Mucosa of gallbladder (tissue), 1 donor: ENCODE data around the gene C12orf56. TPM values are rescaled to one million over a fixed set of nuclear protein-coding genes. Genes with fewer than 3 reads are reported as not detected.
"Not testable (repeated sequence)": the region's sequence is repeated elsewhere in the genome, so short reads cannot be mapped to it uniquely, and the experiment has no call there.

ENCODE experiments used
- DNase-seq: peaks from one replicate; pipeline ENCODE4 v3.0.0-alpha.2; 2020; ENCODE audit warnings: low spot score
- total RNA-seq: library from RNA; stranded (reverse); gene quantifications from one replicate; pipeline ENCODE4 v1.2.1, GENCODE V29; 2021
- donor health status: DM: no; HTN: no; CAD: no.

C12orf56 gene
- total RNA-seq, 1 donor from 2014 or later, result 0.52 TPM

- no peak for DNase-seq
These were observed 3.3 kb downstream of the C12orf56 start for GRCh38 chr12:64387197-64387816.

GRCh38 chr12:64385468-64385867 lies 5.1 kb downstream of the C12orf56 start:
- DNase-seq, result peak; percentile 76

DNA sequence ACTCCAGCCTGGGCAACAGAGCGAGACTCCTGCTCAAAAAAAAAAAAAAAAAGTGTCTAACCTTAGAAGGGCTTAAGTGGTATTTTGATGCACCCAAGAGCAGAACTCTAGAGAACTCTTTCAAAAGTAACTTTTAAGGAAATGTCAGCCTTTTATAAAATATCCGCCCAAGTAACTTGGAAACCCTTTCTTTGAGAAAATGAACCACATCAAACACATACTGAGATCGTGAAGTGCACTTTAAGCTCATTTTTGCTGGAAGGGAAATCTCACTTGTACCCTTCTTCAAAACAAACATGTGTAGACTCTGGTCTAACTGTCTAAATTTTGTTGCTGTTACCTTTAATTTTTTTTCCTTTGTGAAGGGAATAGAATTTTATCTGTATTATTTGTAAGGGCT lies 5.5 kb downstream of the C12orf56 start:
- no peak for DNase-seq

- DNase-seq, result no peak
These were observed 6.9 kb downstream of the C12orf56 start for GRCh38 chr12:64383675-64384074.

GRCh38 chr12:64362721-64363305 lies 27.7 kb downstream of the C12orf56 start:
- no peak for DNase-seq

- not testable (repeated sequence) for DNase-seq
These were observed 29.4 kb downstream of the C12orf56 start for GRCh38 chr12:64361173-64361572.

DNA sequence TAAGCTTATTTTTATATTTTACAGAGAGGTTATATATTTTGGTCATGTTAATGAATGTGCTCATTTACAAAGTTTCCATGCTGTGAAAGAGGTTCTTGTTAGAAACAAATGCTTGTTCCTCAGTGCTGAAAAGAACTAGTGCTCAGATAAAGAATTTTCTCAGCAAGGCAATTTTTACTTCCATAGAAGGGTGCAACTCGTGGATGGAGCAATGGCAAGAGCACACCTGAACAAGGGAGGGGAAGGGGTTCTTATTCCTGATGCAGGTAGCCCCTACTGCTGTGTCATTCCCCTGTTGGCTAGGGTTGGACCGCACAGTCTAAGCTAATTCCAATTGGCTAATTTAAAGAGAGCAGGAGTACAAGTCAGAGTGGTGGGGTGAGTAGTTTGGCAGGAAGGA lies 34.3 kb downstream of the C12orf56 start:
- not testable (repeated sequence) for DNase-seq

DNA sequence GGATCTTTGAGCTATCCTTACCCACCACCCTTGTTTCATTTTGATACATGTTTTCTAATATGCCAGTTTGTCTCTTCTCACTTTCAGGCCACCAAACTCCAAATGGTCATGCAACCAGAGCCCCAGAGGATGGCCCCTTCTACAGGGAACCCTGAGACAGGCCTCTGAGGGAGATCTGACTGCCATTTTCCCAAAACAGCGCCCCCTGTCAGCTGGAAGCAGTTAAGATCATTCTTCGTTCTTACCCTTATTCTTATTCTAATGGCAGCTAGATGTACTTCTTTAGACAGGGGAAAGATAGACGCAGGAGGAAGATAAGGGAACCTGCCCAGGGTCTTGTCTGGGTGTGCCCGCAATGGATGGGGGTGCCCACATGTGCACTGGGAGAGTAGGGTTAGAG lies 38.4 kb downstream of the C12orf56 start:
- DNase-seq, result no peak

DNA sequence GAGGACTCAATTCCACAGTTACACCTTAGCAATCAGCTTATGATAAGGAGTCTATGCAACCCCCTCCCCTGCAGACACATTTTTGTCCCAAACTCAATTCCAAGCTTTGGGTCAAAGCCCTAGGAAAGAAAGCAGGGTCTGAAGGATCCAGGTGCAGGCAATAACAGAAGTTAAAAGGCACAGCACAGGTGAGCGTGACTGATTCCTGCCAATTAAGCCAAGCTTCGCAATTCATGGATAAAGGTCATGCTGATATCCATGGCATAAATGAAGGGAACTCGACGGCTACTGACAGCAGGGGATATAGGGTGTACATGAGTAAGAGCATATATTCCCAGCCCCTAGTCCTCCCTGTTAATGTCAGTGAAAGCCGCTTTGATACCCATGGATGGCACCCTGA lies 39.3 kb downstream of the C12orf56 start:
- DNase-seq, result no peak

DNA sequence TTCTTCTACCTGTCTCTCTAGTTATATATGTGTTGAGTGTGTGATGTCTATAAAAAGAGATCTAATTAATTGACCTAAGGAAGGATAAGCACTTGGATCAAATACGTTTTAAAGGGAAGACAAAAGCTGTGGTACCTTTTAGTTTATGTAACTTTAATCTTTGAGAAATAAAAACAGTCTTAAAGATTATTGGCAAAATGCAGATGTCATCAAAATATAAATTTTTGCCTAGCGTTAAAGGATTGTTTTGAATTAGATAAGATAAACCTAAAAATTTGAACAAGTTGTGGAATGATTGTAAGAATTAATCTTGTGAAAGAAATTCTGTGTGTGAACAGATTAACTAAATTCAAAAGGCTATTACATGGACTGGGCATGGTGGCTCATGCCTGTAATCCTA lies 42.9 kb downstream of the C12orf56 start:
- no peak for DNase-seq

DNA sequence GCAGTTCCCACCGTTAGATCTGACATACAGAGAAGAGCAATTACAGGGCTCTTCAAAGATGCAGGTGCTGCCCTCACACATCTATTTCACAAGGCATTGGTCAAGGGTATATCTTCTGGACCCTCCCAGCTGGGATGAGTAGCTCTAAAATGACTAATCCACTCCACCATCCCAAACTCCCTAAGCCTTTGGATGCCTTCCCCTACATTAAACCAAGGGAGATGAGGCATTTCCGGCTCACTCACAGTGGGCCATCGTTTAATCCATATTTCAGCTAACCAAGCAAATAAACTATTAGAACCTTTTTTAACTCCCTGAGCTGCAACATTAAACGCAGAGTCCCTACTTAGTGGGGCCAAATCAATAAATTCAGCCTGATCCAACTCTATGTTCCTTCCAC lies 45.9 kb downstream of the C12orf56 start:
- not testable (repeated sequence) for DNase-seq

GRCh38 chr12:64340546-64340945 lies 50.0 kb downstream of the C12orf56 start:
- not testable (repeated sequence) for DNase-seq

DNA sequence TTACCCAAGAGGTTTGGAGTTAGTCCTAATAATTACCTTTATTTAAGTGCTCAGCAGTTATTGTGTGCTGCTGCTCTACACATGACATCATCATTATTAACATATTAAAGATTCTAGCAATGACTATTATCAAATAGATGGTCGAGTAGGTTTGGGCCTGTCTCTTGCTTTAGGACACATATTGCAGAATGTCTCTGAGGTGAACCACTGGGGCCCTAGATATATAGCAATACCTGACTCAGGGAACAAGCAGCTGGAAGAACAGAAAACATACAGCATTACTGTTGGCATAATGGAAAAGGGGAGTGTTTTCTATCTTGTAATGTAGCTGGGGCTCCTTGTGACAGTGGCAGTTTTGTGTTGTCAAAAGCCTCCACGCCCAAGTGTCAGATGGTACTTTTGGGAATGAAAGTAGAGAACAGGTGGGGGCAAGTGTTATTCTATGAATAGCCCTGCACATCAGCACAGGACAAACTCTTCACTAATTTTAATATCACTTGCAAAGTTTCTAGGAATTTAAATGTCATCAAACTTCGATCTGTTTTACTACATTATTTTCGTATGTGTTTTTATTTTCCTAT lies 54.6 kb downstream of the C12orf56 start:
- no peak for DNase-seq

GRCh38 chr12:64332938-64333337 lies 57.6 kb downstream of the C12orf56 start:
- no peak for DNase-seq

DNA sequence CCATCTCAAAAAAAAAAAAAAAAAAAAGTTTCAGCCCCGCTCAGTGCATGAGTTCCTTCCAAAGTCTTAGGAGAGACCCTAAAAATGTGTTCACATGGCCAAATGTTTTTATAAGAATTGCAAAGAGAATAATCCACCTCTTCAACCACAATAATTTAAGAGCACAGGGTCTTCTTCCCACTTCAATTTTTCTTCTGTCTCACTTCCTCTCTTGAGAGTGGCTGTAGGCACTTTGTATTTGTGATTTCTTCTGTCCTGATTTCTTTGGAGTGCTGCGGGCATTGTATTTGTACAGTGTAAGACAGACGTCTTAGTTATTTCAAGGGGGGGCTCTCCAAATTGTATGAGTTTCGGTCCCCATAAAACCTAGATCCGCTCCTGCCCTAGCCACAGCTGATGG lies 58.3 kb downstream of the C12orf56 start:
- DNase-seq, result no peak

GRCh38 chr12:64329031-64329710 lies 61.4 kb downstream of the C12orf56 start:
- DNase-seq, result not testable (repeated sequence)

DNA sequence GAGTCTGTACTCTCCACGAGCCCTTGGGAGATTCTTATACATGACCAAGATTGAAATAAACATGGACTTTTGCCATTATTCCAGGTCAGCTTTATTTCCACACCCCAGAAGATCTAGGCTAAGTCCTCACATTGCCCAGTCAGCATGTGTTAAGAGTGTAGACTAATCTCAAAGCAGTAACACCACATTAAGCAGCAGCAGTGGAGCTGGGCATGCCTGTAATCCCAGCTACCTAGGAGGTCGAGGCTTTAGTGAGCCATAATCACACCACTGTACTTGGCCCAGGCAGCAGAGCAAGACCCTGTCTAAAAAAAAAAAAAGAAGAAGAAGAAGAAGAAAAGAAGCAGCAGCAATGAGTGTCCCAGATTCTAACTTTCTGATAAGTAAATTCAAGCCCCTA lies 65.5 kb downstream of the C12orf56 start:
- no peak for DNase-seq

DNA sequence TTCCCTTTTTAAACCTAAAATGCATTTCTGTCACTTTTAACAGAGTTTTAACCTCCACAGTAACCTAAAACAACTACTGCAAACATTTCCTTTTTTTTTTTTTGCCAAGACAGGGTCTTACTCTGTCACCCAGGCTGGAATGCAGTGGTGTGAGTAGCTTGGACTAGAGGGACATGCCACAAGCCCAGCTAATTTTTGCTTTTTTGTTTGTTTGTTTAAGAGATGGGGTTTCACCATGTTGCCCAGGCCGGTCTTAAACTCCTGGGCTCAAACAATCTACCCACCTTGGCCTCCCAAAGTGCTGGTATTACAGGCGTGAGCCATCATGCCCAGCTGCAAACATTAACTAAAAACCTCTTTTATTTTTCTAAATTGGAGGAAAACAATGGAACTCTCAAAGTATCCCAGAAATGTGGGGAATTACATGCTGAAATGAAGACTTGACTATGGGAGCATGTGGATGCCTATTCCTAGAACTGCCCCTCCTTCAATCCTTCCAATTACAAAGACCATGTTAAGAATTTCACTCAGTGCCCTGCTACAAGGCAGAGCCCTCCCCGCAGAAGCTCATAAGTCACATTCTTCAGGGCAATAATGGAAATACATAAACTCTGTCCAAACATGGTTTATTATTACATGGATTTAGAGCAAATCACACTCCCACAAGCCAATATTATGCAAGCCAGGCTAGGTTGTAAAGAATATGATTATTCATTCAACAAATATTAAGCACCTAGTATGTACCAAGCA lies 66.9 kb downstream of the C12orf56 start:
- no peak for DNase-seq

GRCh38 chr12:64323006-64323405 lies 67.6 kb downstream of the C12orf56 start:
- no peak for DNase-seq

GRCh38 chr12:64320611-64321010 lies 69.9 kb downstream of the C12orf56 start:
- no peak for DNase-seq

GRCh38 chr12:64319540-64320225 lies 70.9 kb downstream of the C12orf56 start:
- not testable (repeated sequence) for DNase-seq

DNA sequence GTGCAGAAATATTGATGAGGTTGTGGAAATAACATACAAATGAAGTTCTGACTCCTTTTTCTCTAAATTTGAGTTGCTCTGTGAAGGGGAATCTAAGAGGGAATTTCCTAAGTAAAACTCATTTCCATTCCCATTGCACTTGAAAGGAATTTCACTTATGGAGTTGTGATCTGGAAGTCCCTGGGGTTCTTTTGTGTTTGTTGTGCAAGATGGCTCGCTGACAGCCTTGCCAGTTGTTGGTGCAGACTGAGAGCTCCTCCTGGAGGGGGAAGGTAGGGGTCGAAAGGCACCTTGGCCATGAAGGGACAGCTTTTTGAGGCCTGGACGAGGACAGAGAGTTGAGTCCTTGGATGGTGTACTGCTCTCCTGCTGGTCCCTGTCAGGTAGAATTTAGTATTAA lies 72.0 kb downstream of the C12orf56 start:
- no peak for DNase-seq
